ENCODE data around the gene MCAM.

- no peak for TF ChIP-seq POLR2AphosphoS5 (IDR thresholded peaks at IDR 0.05)
- TF ChIP-seq CTCF (IDR thresholded peaks at IDR 0.05), result no peak
- no peak for TF ChIP-seq POLR2A (IDR thresholded peaks at IDR 0.05)
These were observed 18.2 kb upstream of the MCAM start for GRCh38 chr11:119335091-119335654.
